Measurements from ENCODE around the gene HIRA.
"Not testable (repeated sequence)": the region's sequence is repeated elsewhere in the genome, so short reads cannot be mapped to it uniquely, and the experiment has no call there.

GRCh38 chr22:19436444-19437161 is 5.1 kb upstream of the HIRA start:
- not testable (repeated sequence) for TF ChIP-seq CTCF, POLR2A (IDR thresholded peaks at IDR 0.05)
